Sigmoid colon (tissue), 7 donors: ENCODE results near the gene GNG2. TPM values are rescaled to one million over a fixed set of nuclear protein-coding genes. Genes with fewer than 3 reads are reported as not detected.

Experiments used
- DNase-seq: peaks from one replicate; pipeline ENCODE4 v3.0.0-alpha.2; 2019
- H3K27ac ChIP-seq, 4 donors: fragments of 200-600 bp; sonication (generic); one replicate each; pipeline ENCODE4 v1.5.1; 2016 to 2019; ENCODE audit warnings: mild to moderate bottlenecking in 1 of 4
- H3K27me3 ChIP-seq, 3 donors: fragments of 200-600 bp; sonication (generic); one replicate each; pipeline ENCODE4 v1.5.1; 2019; ENCODE audit warnings: mild to moderate bottlenecking in 1 of 3
- H3K36me3 ChIP-seq, 4 donors: fragments of 200-600 bp; sonication (generic); one replicate each; pipeline ENCODE4 v1.5.1; 2016 to 2019
- H3K4me1 ChIP-seq, 4 donors: fragments of 200-600 bp; sonication (generic); one replicate each; pipeline ENCODE4 v1.5.1; 2017 to 2019
- H3K4me3 ChIP-seq, 4 donors: fragments of 200-600 bp; sonication (generic); one replicate each; pipeline ENCODE4 v1.5.1; 2017 to 2019; ENCODE audit warnings: mild to moderate bottlenecking in 2 of 4, moderate library complexity in 1 of 4
- H3K9me3 ChIP-seq, 4 donors: fragments of 200-600 bp in 3 of 4; sonication (generic) in 3 of 4; one replicate each; pipeline versions ENCODE4 v1.5.1 to v1.6.1; 2013 to 2019
- EP300 ChIP-seq, 4 donors: sonication (generic); formaldehyde crosslinking; IDR thresholded peaks; one replicate each; pipeline ENCODE4 v1.6.1; 2017; ENCODE audit warnings: antibody characterized with exemption in 4 of 4
- POLR2A ChIP-seq, 2 donors: fragments of 450-650 bp; IDR thresholded peaks; one replicate each; pipeline ENCODE4 v1.6.1; 2016; ENCODE audit warnings: antibody characterized with exemption in 2 of 2, mild to moderate bottlenecking in 2 of 2, moderate library complexity in 2 of 2
- POLR2AphosphoS5 ChIP-seq, 4 donors: sonication (generic); formaldehyde crosslinking; IDR thresholded peaks; one replicate each; pipeline ENCODE4 v1.6.1; 2017; ENCODE audit warnings: antibody characterized with exemption in 4 of 4
- WGBS, 2 donors: extraction: QIAGEN DNeasy Blood & Tissue Kit; methylation state at CpG; one replicate each; pipeline ENCODE4 v1.1.7; 2013; 5-methylcytosine and 5-hydroxymethylcytosine counted together
- intact Hi-C: fragments of 100-400 bp; cut with DNase I; formaldehyde crosslinking; loops from one replicate; pipeline ENCODE4 v1.15.1; 2023
- polyA plus RNA-seq, 3 donors: library from polyadenylated mRNA; stranded (reverse); fragments of 200-250 nt; gene quantifications; one replicate each; pipeline ENCODE4 v1.2.3, GENCODE V29; 2013
- total RNA-seq, 4 donors: library from RNA; depleted of rRNA; stranded (reverse); fragments of >200 nt; gene quantifications; one replicate each; pipeline ENCODE4 v1.1.0, GENCODE V29; 2016
- TF ChIP-seq, protein P1 (sequence below), 4 experiments: fragments of 450-650 bp in 3 of 4; fragments of 200-600 bp in 1 of 4; IDR thresholded peaks; one replicate each; pipeline ENCODE4 v1.5.1; 2016 to 2019; ENCODE audit warnings: antibody characterized with exemption in 4 of 4, mild to moderate bottlenecking in 3 of 4, moderate library complexity in 2 of 4
- donor health status: healthy with polysubstance abuse.
- donor health status: Bipolar disorder and iron deficiency.
- donor health status: healthy.

GNG2 gene
- total RNA-seq = 10 to 100 TPM; 27.3 to 44.2 (median 29.1) TPM
- 10 to 100 TPM in 2 of 3 donors, 1 to 10 TPM in 1; 9.5 to 18.4 (median 16.8) TPM for polyA plus RNA-seq

GRCh38 chr14:51860164-51860824 is at the start of gene GNG2:
Gene GNG2, plus strand, starts transcription at chr14:51860612. Its CDS starts 90,067 bp downstream, at chr14:51950679.
- Histone ChIP-seq H3K4me1 (peaks cover 0 to 25% (median 10%) of the 10 kb centered on the region in 4 donors), H3K9me3 (no peaks in the 10 kb centered on the region), H3K4me3 (peak within 1 kb of the TSS; percentile 39 to 52 (median 44)), H3K27ac (peak within 1 kb of the TSS; percentile 32 to 71 (median 62)), H3K27me3 (no peaks in the 10 kb centered on the region), H3K36me3 (no peaks in the 10 kb centered on the region)
- intact Hi-C loops = loop anchor here (2.0 to 5.0 kb wide), 2 partner anchors 102 to 119 kb away; no protein-coding TSS in a partner anchor
- DNase-seq = peak; percentile 91
- TF ChIP-seq POLR2A (IDR thresholded peaks at IDR 0.05) (peak; percentile 47 to 51), POLR2AphosphoS5 (IDR thresholded peaks at IDR 0.05) (peak; percentile 59 to 79 (median 77))
- TF ChIP-seq, protein P1, sequence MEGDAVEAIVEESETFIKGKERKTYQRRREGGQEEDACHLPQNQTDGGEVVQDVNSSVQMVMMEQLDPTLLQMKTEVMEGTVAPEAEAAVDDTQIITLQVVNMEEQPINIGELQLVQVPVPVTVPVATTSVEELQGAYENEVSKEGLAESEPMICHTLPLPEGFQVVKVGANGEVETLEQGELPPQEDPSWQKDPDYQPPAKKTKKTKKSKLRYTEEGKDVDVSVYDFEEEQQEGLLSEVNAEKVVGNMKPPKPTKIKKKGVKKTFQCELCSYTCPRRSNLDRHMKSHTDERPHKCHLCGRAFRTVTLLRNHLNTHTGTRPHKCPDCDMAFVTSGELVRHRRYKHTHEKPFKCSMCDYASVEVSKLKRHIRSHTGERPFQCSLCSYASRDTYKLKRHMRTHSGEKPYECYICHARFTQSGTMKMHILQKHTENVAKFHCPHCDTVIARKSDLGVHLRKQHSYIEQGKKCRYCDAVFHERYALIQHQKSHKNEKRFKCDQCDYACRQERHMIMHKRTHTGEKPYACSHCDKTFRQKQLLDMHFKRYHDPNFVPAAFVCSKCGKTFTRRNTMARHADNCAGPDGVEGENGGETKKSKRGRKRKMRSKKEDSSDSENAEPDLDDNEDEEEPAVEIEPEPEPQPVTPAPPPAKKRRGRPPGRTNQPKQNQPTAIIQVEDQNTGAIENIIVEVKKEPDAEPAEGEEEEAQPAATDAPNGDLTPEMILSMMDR (IDR thresholded peaks at IDR 0.05) = no peak
- WGBS, 2 donors = 5 to 11% methylated on average over 22 of the region's 22 CpGs

DNA sequence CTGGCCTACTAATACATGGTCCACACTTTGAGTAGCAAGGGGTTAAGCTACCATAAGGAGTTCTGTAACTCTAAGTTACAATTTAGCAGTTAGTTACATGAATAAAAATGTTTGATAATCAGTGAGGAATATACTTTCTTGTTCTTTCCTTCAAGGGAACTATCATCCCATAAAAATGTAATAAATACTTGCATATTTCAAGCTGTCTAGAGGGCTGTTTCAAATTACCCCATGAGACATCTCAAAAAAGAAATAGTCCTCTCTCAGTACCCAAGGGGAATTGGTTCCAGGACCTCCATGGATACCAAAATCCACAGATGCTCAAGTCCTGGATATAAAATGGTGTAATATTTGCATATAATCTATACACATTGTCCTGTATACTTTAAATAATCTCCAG is 48.7 kb upstream of the GNG2 start:
- TF ChIP-seq POLR2A (IDR thresholded peaks at IDR 0.05) = no peak
- no peak for TF ChIP-seq POLR2AphosphoS5 (IDR thresholded peaks at IDR 0.05)
- no peak for TF ChIP-seq EP300 (IDR thresholded peaks at IDR 0.05)
- TF ChIP-seq, protein P1 (IDR thresholded peaks at IDR 0.05) = no peak
- Histone ChIP-seq H3K9me3 (no peaks in the 10 kb centered on the region), H3K36me3 (no peaks in the 10 kb centered on the region), H3K4me3 (no peak overlapping the region), H3K4me1 (peaks cover 0 to 18% (median 7%) of the 10 kb centered on the region in 4 donors), H3K27me3 (no peaks in the 10 kb centered on the region), H3K27ac (no peak overlapping the region)
- DNase-seq = no peak
- intact Hi-C loops = no loop called here

DNA sequence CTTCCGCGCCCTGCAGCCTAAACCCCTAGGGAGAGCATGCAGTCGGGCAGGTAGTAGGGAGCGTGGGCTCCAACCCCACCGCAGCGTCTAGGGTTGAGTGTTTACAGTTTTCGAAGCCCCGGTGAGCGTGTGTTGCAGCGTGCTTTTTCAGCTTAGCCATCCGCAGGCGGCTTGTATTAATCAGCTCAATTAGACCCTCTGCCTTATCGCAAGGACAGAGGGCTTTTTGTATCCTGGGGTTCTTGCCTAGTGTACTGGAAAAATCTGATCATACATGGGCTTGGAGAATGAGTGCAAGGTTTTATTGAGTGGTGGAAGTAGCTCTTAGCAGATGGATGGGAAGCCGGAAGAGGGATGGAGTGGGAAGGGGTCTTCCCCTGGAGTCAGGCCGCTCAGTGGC is 44.4 kb upstream of the GNG2 start:
- H3K4me1 ChIP-seq = peaks cover 0 to 4% (median 0%) of the 10 kb centered on the region in 4 donors
- intact Hi-C loops = no loop called here
- no peak overlapping the region for H3K4me3 ChIP-seq
- H3K9me3 ChIP-seq = no peaks in the 10 kb centered on the region
- H3K36me3 ChIP-seq = no peaks in the 10 kb centered on the region
- TF ChIP-seq, protein P1 (IDR thresholded peaks at IDR 0.05) = no peak
- TF ChIP-seq EP300 (IDR thresholded peaks at IDR 0.05) (no peak), POLR2A (IDR thresholded peaks at IDR 0.05) (no peak), POLR2AphosphoS5 (IDR thresholded peaks at IDR 0.05) (no peak)
- DNase-seq = no peak
- 85 to 92% methylated on average over 15 of the region's 15 CpGs for WGBS, 2 donors
- no peak overlapping the region for H3K27ac ChIP-seq
- H3K27me3 ChIP-seq = no peaks in the 10 kb centered on the region

DNA sequence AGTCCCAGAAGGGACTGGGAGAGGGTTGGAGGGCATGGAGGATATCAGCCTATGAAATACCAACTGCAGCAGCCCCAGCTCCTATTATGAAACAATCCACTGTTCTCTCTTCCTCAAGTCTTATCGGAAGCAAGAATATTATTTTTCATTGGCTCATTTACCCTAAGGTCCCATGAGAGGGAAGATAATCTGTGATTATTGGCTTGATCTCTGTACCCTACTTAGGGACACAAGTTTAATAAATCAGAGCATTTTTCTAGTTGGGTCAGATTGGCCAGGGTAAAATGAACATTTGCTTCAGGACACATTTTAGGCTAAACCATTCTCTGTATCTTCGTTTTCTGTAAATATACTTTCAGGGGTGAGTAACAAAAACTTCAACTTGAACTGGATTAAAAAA is 43.1 kb upstream of the GNG2 start:
- Histone ChIP-seq H3K4me1 (peaks cover 0 to 9% (median under 1%) of the 10 kb centered on the region in 4 donors), H3K27me3 (no peaks in the 10 kb centered on the region), H3K4me3 (no peak overlapping the region), H3K36me3 (no peaks in the 10 kb centered on the region), H3K9me3 (no peaks in the 10 kb centered on the region), H3K27ac (no peak overlapping the region)
- 88 to 91% methylated on average over 2 of the region's 2 CpGs for WGBS, 2 donors
- intact Hi-C loops = no loop called here
- no peak for DNase-seq
- TF ChIP-seq EP300 (IDR thresholded peaks at IDR 0.05) (no peak), POLR2A (IDR thresholded peaks at IDR 0.05) (no peak), POLR2AphosphoS5 (IDR thresholded peaks at IDR 0.05) (no peak)
- TF ChIP-seq, protein P1 (IDR thresholded peaks at IDR 0.05) = no peak
